Transverse colon (tissue), 4 donors: ENCODE data around the gene ZBTB46. TPM values are rescaled to one million over a fixed set of nuclear protein-coding genes. Genes with fewer than 3 reads are reported as not detected.

ENCODE experiments used
- DNase-seq: peaks from one replicate; pipeline ENCODE4 v3.0.0-alpha.2; 2019
- H3K27ac ChIP-seq, 4 donors: fragments of 200-600 bp; sonication (generic); 2 replicates each; pipeline ENCODE4 v1.5.1; 2016 to 2018; ENCODE audit warnings: inconsistent platforms in 4 of 4
- H3K27me3 ChIP-seq: fragments of 200-600 bp; sonication (generic); 2 replicates; pipeline ENCODE4 v1.5.1; 2017; ENCODE audit warnings: inconsistent platforms
- H3K36me3 ChIP-seq, 4 donors: fragments of 200-600 bp; sonication (generic); 2 replicates each; pipeline ENCODE4 v1.5.1; 2017 to 2019; ENCODE audit warnings: inconsistent platforms in 4 of 4
- H3K4me1 ChIP-seq, 4 donors: fragments of 200-600 bp; sonication (generic); 2 replicates each; pipeline ENCODE4 v1.5.1; 2017 to 2020; ENCODE audit warnings: inconsistent platforms in 4 of 4
- H3K4me3 ChIP-seq, 4 donors: fragments of 200-600 bp; sonication (generic); 1 replicate in 1 of 4; 2 replicates in 3 of 4; pipeline versions ENCODE4 v1.5.1 to v1.6.1; 2017 to 2019; ENCODE audit warnings: inconsistent platforms in 4 of 4
- H3K9me3 ChIP-seq, 2 donors: fragments of 200-600 bp; sonication (generic); 2 replicates each; pipeline ENCODE4 v1.5.1; 2017 to 2019; ENCODE audit warnings: inconsistent platforms in 2 of 2
- CTCF ChIP-seq, 5 experiments: fragments of 200-600 bp in 3 of 5; fragments of 450-650 bp in 2 of 5; sonication (generic) in 3 of 5; IDR thresholded peaks; 1 replicate in 2 of 5; 2 replicates in 3 of 5; pipeline ENCODE4 v1.5.1; 2016 to 2017; ENCODE audit warnings: antibody characterized with exemption in 5 of 5, inconsistent platforms in 3 of 5, mild to moderate bottlenecking in 2 of 5, moderate library complexity in 1 of 5
- EP300 ChIP-seq: sonication (generic); formaldehyde crosslinking; IDR thresholded peaks from one replicate; pipeline ENCODE4 v1.6.1; 2017; ENCODE audit warnings: antibody characterized with exemption, low read depth
- POLR2A ChIP-seq: fragments of 450-650 bp; IDR thresholded peaks from one replicate; pipeline ENCODE4 v1.6.1; 2016; ENCODE audit warnings: antibody characterized with exemption, mild to moderate bottlenecking, moderate library complexity
- POLR2AphosphoS5 ChIP-seq, 3 donors: sonication (generic); formaldehyde crosslinking; IDR thresholded peaks; one replicate each; pipeline ENCODE4 v1.6.1; 2016; ENCODE audit warnings: antibody characterized with exemption in 3 of 3
- WGBS, 2 donors: methylation state at CpG; one replicate each; pipeline ENCODE4 v1.1.5; 2018; ENCODE audit warnings: low coverage in 1 of 2; 5-methylcytosine and 5-hydroxymethylcytosine counted together
- in situ Hi-C, 4 donors: fragments of 200-750 bp; cut with MboI; loops; one replicate each; pipeline versions ENCODE4 v1.15.0 to v1.15.1; 2017; ENCODE audit warnings: low sequenced_read_pairs in 3 of 4, low pct_ligation_motif_present in 1 of 4, low pct_unique_long_range_greater_than_20kb in 1 of 4
- intact Hi-C: fragments of 100-400 bp; cut with DNase I; formaldehyde crosslinking; loops from one replicate; pipeline ENCODE4 v1.15.1; 2023; ENCODE audit warnings: low total_unique reads
- total RNA-seq, 4 donors: library from RNA; depleted of rRNA; stranded (reverse); fragments of >200 nt; gene quantifications; one replicate each; pipeline ENCODE4 v1.1.0, GENCODE V29; 2016

The ZBTB46 gene
- total RNA-seq, 4 donors from 2014 or later = 2.3 to 6.0 (median 5.3) TPM

GRCh38 chr20:63787302-63787701, 43.8 kb downstream of the ZBTB46 start:
- intact Hi-C loops (loop anchor here (10.0 kb wide), 1 partner anchor 253 kb away; the partner anchor contains the start of gene PTK6), in situ Hi-C loops (no loop called here)
- Histone ChIP-seq H3K9me3 (no peaks in the 10 kb centered on the region), H3K27ac (no peak overlapping the region), H3K4me1 (no peaks in the 10 kb centered on the region), H3K36me3 (no peaks in the 10 kb centered on the region), H3K27me3 (no peaks in the 10 kb centered on the region), H3K4me3 (no peak overlapping the region)
- TF ChIP-seq POLR2AphosphoS5 (IDR thresholded peaks at IDR 0.05) = no peak
- no peak for TF ChIP-seq EP300
- no peak for TF ChIP-seq POLR2A
- no peak for TF ChIP-seq CTCF (IDR thresholded peaks at IDR 0.05)
- WGBS, 2 donors = 75 to 85% methylated on average over 7 to 11 of the region's 11 CpGs
- DNase-seq = no peak

GRCh38 chr20:63785691-63786131, 45.4 kb downstream of the ZBTB46 start:
- no peak for TF ChIP-seq POLR2A
- TF ChIP-seq EP300 = no peak
- no peak for TF ChIP-seq POLR2AphosphoS5 (IDR thresholded peaks at IDR 0.05)
- no peak for TF ChIP-seq CTCF (IDR thresholded peaks at IDR 0.05)
- Histone ChIP-seq H3K9me3 (no peaks in the 10 kb centered on the region), H3K4me1 (peaks cover 0 to 3% (median 0%) of the 10 kb centered on the region in 4 donors), H3K36me3 (no peaks in the 10 kb centered on the region), H3K4me3 (no peak overlapping the region), H3K27ac (no peak overlapping the region), H3K27me3 (no peaks in the 10 kb centered on the region)
- in situ Hi-C loops (no loop called here), intact Hi-C loops (loop anchor here (10.0 kb wide), 1 partner anchor 251 kb away; the partner anchor contains the start of gene PTK6)
- DNase-seq = no peak
- WGBS, 2 donors = 69 to 80% methylated on average over 1 to 14 of the region's 14 CpGs

- no peaks in the 10 kb centered on the region for H3K36me3 ChIP-seq
- no peak overlapping the region for H3K4me3 ChIP-seq
- 83 to 90% methylated on average over 3 to 16 of the region's 16 CpGs for WGBS, 2 donors
- no peaks in the 10 kb centered on the region for H3K9me3 ChIP-seq
- H3K27ac ChIP-seq = no peak overlapping the region
- no peaks in the 10 kb centered on the region for H3K27me3 ChIP-seq
- peaks cover 0 to 3% (median 0%) of the 10 kb centered on the region in 4 donors for H3K4me1 ChIP-seq
- TF ChIP-seq EP300 (no peak), CTCF (IDR thresholded peaks at IDR 0.05) (no peak), POLR2A (no peak), POLR2AphosphoS5 (IDR thresholded peaks at IDR 0.05) (no peak)
- intact Hi-C loops = loop anchor here (10.0 kb wide), 1 partner anchor 249 kb away; the partner anchor contains the start of gene PTK6
- in situ Hi-C loops = no loop called here
- DNase-seq = no peak
Observed at GRCh38 chr20:63783970-63784369, 47.1 kb downstream of the ZBTB46 start.

- in situ Hi-C loops = no loop called here
- Histone ChIP-seq H3K4me3 (no peak overlapping the region), H3K27ac (no peak overlapping the region), H3K4me1 (peaks cover 0 to 3% (median 0%) of the 10 kb centered on the region in 4 donors), H3K9me3 (no peaks in the 10 kb centered on the region), H3K27me3 (no peaks in the 10 kb centered on the region), H3K36me3 (no peaks in the 10 kb centered on the region)
- intact Hi-C loops = loop anchor here (10.0 kb wide), 1 partner anchor 248 kb away; the partner anchor contains the start of gene PTK6
- no peak for DNase-seq
- 62% methylated on average over 12 of the region's 12 CpGs; no CpG with 5 or more reads in 1 of the 2 donors for WGBS, 2 donors
- TF ChIP-seq POLR2A = no peak
Observed at GRCh38 chr20:63782521-63782971, 48.5 kb downstream of the ZBTB46 start.
